ENCODE data around the gene EXTL1.

EXTL1 gene

DNA sequence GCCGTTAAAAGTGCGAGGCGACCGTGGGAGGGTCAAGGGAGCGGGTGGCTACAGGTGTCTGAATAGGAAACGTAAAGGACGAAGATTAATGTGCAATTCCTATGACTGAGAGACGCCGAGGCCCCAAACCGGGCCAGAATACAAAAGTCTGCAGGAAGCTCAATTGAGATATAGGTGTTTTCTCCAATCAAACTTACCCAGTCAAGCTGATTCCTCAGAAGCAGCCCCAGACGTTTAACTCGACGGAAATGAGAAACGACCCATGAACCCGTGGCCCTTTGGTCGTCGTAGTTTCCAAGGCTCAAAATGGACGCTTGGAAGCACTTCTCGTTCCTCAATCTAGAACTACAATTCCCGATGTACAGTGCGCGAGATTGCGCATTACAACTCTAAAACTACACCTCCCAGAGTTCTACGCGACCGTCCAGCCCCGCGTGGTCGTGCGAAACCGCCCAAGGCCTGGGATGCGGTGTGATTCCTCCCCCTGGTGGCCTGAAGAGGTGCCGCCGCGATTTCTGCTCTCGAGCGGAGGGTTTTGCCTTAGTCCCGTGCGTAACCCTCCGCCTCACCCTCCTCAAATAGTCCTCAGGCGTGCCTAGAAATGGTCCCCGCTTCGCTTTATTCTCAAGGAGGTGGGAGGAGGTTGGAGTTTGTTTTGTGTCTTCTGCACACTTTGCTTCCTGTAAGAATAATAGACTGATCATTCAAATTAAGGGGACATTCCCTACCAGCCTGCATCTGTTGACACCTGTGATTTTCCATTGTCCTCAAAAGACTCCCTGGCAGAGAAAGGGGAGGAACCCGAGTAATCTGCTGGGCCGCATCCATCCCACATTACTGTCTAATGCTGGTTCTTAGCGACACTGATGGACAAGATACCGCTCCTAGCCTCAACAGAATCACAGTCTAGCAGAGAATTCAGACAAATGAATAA, 23.5 kb upstream of the EXTL1 start, which contains the start of gene PAFAH2:
Gene PAFAH2 (minus strand): TSS at position 236 of the 934 bp plus-strand sequence. CDS start 7,247 bp downstream, outside the sequence.
- peak; percentile 99 for DNase-seq

GRCh38 chr1:25999041-25999800, 22.4 kb upstream of the EXTL1 start:
- no peak for DNase-seq

- DNase-seq, result no peak
These were observed 18.3 kb upstream of the EXTL1 start for GRCh38 chr1:26003262-26003661.

DNA sequence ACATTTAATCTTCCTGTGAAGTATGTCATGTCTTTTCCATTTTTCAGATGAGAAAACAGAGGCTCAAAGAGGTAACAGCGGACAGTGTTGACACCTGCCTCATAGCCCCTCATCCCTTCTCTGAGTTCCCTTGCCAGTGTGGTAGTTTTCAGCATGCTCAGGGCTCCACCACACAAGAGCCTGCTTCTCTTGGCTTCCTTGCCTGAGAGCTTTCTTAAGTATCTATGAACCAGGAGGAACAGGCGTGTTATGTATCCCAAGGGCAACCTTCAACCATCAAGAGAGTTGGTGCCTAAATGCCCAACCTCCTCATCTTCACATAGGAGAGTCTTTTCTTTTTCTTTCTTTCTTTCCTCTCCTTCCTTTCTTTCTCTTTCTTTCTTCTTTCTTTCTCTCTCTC, 17.8 kb upstream of the EXTL1 start:
- DNase-seq, result no peak

GRCh38 chr1:26005434-26006105, 16.0 kb upstream of the EXTL1 start:
- no peak for DNase-seq

DNA sequence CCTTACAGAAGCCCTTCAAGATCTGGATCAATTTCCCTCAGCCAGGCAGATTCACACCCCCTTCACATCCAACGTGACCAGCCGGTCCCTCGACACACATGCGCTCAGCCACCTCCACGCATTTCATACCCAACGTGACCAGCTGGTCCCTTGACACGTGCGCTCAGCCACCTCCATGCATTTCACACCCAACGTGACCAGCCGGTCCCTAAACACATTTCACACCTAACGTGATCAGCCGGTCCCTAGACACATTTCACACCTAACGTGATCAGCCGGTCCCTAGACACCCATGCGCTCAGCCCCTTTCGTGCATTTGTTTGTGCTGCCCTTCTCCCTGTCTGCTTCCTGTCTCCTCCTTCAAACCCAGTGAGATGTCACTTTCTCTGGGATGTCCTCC, 14.9 kb upstream of the EXTL1 start:
- DNase-seq, result no peak

DNA sequence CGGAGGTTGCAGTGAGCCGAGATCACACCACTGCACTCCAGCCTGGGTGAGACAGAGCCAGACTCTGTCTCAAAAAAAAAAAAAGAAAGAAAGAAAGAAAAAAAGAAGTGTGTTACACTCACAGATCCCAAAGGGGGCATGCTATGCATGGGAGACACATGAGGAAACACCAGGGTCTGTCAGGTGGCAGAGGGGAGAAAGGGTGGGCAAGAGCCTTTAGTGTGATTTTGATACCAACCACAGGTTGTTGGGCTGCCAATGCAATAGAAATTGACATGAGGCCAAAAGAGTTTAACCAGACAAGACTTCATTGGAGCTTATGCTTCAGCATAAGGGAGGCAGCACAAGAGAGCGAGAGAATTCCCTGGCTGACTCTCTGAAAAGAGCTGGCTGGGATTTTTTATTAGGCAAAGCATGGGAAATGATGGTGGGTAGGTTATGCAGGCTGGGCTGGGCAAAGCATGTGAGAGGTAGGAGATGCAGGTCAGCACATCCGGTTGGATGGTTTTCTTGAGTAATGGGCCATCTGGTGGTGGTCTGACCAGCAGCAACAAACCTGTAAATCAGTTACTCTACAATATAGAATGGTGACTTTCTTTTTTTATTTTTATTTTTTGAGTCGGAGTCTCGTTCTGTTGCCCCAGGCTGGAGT, 11.7 kb upstream of the EXTL1 start:
- no peak for DNase-seq

GRCh38 chr1:26010825-26011224, 10.8 kb upstream of the EXTL1 start:
- no peak for DNase-seq

GRCh38 chr1:26012864-26013263, 8.7 kb upstream of the EXTL1 start:
- no peak for DNase-seq

GRCh38 chr1:26014179-26014578, 7.4 kb upstream of the EXTL1 start:
- no peak for DNase-seq

GRCh38 chr1:26015358-26015757, 6.2 kb upstream of the EXTL1 start:
- DNase-seq, result no peak

DNA sequence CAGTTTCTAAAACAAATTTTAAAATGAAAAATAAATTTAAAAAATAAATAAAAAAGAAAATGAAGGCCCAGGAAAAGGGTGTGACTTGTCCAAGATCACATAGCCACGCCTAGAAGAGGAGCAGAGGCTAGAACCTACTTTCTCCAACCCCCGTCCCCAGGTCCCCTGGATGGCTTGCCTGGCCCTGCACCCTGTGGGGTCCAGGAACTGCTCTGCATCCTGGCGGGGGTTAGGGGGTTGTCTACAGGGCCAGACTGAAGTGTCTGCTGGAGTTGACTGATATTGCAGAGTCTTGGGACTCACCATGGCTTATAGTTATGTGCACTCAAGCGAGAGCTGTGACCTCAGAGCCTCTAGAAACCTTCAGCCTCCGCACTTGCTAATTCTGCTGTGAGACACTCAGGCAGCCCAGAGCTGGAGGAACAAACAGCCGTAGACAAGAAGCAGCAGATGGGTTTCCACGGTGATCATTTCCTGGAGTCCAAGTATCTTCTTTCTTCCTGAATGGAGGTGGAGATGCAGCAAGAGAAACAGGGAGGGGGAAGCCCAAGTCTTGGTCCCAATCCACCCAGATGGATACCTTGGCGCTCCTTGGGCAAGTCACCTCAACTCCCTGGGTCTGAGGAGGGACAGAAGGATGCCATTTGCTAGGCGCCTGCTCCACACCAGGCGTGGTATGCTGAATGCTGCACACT, 5.2 kb upstream of the EXTL1 start:
- no peak for DNase-seq

GRCh38 chr1:26016953-26017545, 4.5 kb upstream of the EXTL1 start:
- DNase-seq, result no peak

DNA sequence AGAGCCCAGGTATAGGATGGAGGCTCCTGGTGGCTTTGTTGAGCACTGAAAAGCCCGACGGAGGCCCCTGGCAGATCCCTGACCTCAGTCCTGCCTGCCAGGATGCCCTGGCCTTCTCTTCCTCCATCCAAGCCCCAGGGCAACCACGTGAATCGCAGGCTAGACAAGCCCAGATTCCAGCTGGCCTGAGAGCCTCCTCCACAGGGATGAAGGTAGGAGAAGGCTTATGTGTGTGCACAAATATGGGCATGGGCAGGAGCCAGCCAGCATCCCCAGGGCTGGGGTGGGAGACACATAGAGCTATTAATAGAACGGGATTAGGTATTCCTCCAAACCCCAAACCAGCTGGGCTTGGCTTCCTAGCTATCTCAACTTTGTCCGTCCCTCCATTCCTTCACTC, 4.0 kb upstream of the EXTL1 start:
- peak; percentile 84 for DNase-seq

DNA sequence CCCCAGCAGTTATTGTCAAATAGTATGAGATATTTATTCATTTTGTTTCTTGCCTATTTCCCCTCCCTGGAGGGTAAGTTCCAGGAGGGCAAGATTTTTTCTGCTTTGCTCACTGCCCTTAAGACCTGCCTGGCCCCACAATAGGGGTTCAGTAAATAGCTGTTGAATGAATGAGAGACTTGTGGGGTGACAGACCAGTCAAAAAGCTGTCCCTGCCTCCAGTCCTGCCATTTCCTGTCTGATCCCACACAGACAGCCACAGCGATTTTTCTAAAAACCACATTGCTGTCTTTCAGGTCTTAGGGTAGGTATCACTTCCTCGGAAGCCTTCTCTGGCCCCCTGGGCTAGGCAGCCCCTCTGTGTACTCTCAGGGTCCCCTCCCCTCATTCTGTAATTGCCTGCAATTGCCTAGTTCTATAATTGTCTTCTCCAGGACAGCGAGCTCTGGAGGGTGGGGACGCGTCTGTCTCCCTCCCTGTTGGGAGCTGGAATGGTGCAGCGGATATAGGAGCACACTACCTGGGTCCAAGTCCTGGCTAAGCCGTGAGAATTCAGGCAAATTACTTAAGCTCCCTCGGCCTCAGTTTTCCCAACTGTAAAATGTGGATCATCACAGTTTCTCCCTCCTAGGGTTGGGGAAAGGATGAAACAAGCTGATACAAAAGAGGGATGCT, 1.8 kb upstream of the EXTL1 start:
- DNase-seq, result peak; percentile 82

- peak; percentile 47 for DNase-seq
These were observed 1.2 kb upstream of the EXTL1 start for GRCh38 chr1:26020330-26020768.

- no peak for DNase-seq
These were observed 481 bp upstream of the EXTL1 start for GRCh38 chr1:26020941-26021646.

GRCh38 chr1:26022404-26022779, 817 bp downstream of the EXTL1 start:
- DNase-seq, result no peak

GRCh38 chr1:26023009-26023408, 1.4 kb downstream of the EXTL1 start:
- no peak for DNase-seq

DNA sequence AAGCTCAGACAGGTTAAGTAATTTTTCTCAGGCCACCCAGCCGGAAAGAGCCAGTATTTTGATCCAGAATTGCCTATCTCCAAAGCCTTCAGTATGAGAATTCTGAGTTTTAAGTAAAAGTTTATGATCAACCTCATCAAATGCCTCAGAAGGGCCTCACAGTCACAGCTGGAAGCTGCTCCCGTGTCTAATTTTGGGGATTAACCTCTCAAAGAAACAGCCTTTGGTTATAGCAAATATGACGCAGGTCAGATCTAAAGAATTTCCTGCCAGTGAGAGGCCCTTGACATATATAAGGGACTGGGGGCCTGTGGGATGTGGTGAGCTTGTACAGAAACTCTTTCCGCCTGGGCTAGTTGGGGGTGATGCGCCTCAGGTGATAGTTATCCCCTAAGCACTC, 2.3 kb downstream of the EXTL1 start:
- no peak for DNase-seq

Measured in fibroblast of skin of back (primary cell).